Peyer's patch (tissue), 4 donors: ENCODE data around the gene NUCKS1. TPM values are rescaled to one million over a fixed set of nuclear protein-coding genes. Genes with fewer than 3 reads are reported as not detected.

ENCODE experiments used
- DNase-seq, 3 donors: peaks; one replicate each; pipeline ENCODE4 v3.0.0-alpha.2; 2017 to 2019
- H3K27ac ChIP-seq, 4 donors: fragments of 200-600 bp; sonication (generic); one replicate each; pipeline ENCODE4 v1.5.1; 2016 to 2019
- H3K27me3 ChIP-seq, 2 donors: fragments of 200-600 bp; sonication (generic); one replicate each; pipeline ENCODE4 v1.5.1; 2019
- H3K36me3 ChIP-seq, 3 donors: fragments of 200-600 bp; sonication (generic); one replicate each; pipeline ENCODE4 v1.5.1; 2016 to 2019
- H3K4me1 ChIP-seq, 4 donors: fragments of 200-600 bp; sonication (generic); one replicate each; pipeline ENCODE4 v1.5.1; 2016 to 2019
- H3K4me3 ChIP-seq, 4 donors: fragments of 200-600 bp; sonication (generic); 1 replicate in 3 of 4; 2 replicates in 1 of 4; pipeline ENCODE4 v1.5.1; 2016 to 2019; ENCODE audit warnings: mild to moderate bottlenecking in 1 of 4
- H3K9me3 ChIP-seq, 4 donors: fragments of 200-600 bp; sonication (generic); one replicate each; pipeline ENCODE4 v1.5.1; 2016 to 2019; ENCODE audit warnings: mild to moderate bottlenecking in 1 of 4
- POLR2A ChIP-seq, 2 donors: fragments of 450-650 bp; IDR thresholded peaks; one replicate each; pipeline ENCODE4 v1.5.1; 2017; ENCODE audit warnings: antibody characterized with exemption in 2 of 2, mild to moderate bottlenecking in 2 of 2, moderate library complexity in 2 of 2
- total RNA-seq, 4 donors: library from RNA; depleted of rRNA; stranded (reverse); fragments of >200 nt; gene quantifications; one replicate each; pipeline ENCODE4 v1.1.0, GENCODE V29; 2016
- TF ChIP-seq, protein P1 (sequence below), 6 experiments: fragments of 450-650 bp in 4 of 6; fragments of 200-600 bp in 2 of 6; sonication (generic) in 1 of 6; IDR thresholded peaks; one replicate each; pipeline ENCODE4 v1.5.1; 2017 to 2019; ENCODE audit warnings: antibody characterized with exemption in 6 of 6, mild to moderate bottlenecking in 3 of 6, moderate library complexity in 1 of 6

NUCKS1 gene
- total RNA-seq, 4 donors from 2014 or later, result 21.1 to 64.5 (median 41.5) TPM

DNA sequence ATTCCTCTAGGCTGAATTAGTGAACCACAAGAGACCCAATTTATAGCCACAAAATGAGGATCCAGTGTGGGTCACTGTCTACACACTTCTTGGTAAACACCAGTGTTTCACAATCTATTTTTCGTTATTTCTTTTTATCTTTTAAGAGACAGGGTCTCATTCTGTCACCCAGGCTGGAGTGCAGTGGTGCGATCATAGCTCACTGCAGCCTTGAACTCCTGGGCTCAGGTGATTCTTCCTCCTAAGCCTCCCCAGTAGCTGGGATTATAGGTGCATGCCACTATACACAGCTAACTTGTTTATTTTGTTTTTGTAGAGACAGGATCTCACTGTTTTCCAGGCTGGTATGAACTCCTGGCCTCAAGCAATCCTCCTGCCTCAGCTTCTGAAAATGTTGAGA is 40.3 kb downstream of the NUCKS1 start:
- Histone ChIP-seq H3K27ac (no peak overlapping the region), H3K4me1 (no peaks in the 10 kb centered on the region), H3K4me3 (no peak overlapping the region), H3K27me3 (no peaks in the 10 kb centered on the region), H3K9me3 (no peaks in the 10 kb centered on the region), H3K36me3 (no peaks in the 10 kb centered on the region)
- no peak for DNase-seq
- no peak for TF ChIP-seq POLR2A (IDR thresholded peaks at IDR 0.05)
- TF ChIP-seq, protein P1, sequence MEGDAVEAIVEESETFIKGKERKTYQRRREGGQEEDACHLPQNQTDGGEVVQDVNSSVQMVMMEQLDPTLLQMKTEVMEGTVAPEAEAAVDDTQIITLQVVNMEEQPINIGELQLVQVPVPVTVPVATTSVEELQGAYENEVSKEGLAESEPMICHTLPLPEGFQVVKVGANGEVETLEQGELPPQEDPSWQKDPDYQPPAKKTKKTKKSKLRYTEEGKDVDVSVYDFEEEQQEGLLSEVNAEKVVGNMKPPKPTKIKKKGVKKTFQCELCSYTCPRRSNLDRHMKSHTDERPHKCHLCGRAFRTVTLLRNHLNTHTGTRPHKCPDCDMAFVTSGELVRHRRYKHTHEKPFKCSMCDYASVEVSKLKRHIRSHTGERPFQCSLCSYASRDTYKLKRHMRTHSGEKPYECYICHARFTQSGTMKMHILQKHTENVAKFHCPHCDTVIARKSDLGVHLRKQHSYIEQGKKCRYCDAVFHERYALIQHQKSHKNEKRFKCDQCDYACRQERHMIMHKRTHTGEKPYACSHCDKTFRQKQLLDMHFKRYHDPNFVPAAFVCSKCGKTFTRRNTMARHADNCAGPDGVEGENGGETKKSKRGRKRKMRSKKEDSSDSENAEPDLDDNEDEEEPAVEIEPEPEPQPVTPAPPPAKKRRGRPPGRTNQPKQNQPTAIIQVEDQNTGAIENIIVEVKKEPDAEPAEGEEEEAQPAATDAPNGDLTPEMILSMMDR (IDR thresholded peaks at IDR 0.05), result no peak

DNA sequence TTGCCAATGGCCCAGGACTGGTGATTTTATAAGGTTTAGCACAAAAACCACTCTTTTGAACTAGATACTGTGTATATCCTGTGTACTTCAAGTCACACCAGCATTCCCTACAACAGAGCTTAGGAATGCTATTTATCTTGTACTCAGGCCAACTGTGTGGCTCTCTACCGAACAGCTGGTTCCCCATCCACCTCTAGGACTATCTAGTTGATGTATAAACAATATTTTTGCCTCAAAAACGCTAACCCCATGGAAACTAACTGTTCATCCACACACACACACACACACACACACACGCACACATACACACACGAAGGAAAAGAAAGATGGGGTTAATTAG is 41.0 kb downstream of the NUCKS1 start:
- DNase-seq, result no peak
- H3K27ac ChIP-seq, result no peak overlapping the region
- TF ChIP-seq, protein P1 (IDR thresholded peaks at IDR 0.05), result no peak
- TF ChIP-seq POLR2A (IDR thresholded peaks at IDR 0.05), result no peak
- no peaks in the 10 kb centered on the region for H3K9me3 ChIP-seq
- H3K36me3 ChIP-seq, result no peaks in the 10 kb centered on the region
- no peaks in the 10 kb centered on the region for H3K4me1 ChIP-seq
- no peak overlapping the region for H3K4me3 ChIP-seq
- H3K27me3 ChIP-seq, result no peaks in the 10 kb centered on the region

DNA sequence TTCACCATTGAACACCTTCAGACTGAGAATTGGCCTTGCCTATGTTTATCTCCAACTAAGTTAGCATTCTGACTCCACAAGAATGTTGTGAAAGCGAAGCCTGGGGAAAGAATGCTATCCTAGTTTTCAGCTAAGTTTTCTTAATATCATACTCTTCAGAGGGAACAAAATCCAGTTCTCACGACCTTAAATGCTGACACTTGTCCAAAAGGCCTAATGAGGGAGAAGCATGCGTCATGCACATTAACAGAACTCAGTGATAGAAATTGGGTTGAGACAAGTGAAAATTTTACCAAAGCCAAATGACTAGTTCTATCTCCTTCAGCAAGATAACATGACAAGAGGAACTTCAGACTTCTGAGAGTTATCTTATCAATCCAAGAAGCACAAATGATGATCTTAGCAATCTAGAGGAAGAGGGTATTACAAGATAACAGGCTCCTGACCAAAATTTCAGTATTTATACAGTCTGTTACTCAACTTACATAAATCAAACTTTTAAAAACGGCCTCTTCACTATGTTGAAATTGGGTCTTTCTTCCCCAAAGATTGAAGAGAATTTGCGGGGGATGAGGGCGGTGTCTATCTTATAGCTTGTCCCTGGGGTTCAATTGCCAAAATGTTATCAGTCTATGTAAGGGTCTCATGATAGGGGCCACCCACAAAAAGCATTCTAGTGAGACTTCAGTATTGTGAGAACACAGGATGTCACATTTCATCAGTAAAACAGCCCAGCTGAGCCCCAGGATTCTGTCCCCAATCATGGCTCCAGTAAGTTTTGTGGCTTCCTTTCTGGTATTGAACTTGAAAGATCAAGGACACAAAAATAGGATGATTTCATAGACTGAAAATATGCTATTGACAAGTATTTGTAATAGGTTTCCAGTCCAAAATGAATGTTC is 43.1 kb downstream of the NUCKS1 start:
- TF ChIP-seq POLR2A (IDR thresholded peaks at IDR 0.05), result no peak
- TF ChIP-seq, protein P1 (IDR thresholded peaks at IDR 0.05), result no peak
- no peak for DNase-seq
- no peaks in the 10 kb centered on the region for H3K36me3 ChIP-seq
- H3K4me1 ChIP-seq, result no peaks in the 10 kb centered on the region
- H3K9me3 ChIP-seq, result no peaks in the 10 kb centered on the region
- no peak overlapping the region for H3K27ac ChIP-seq
- H3K27me3 ChIP-seq, result no peaks in the 10 kb centered on the region
- no peak overlapping the region for H3K4me3 ChIP-seq

DNA sequence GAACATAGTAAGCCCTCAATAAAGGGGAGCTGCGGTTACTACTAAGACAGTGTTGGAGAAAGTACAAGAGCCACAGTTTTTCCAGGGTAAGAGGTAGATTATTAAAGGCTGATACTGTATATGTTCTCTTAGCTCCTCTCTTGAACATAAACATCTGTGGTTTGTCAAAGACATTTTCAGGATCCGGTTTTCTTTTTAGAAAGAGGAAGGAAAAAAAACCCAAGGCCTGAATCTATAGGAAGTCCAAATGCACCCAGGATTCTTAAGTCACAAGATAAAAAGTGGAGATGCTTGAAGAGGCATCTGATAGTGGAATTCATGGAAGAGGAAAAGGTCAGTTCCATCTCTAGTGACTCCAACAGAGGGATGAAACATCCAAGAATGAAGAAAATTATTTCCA is 45.1 kb downstream of the NUCKS1 start:
- Histone ChIP-seq H3K36me3 (no peaks in the 10 kb centered on the region), H3K9me3 (no peaks in the 10 kb centered on the region), H3K27me3 (no peaks in the 10 kb centered on the region), H3K4me3 (no peak overlapping the region), H3K4me1 (no peaks in the 10 kb centered on the region), H3K27ac (no peak overlapping the region)
- DNase-seq, result no peak
- TF ChIP-seq, protein P1 (IDR thresholded peaks at IDR 0.05), result no peak
- TF ChIP-seq POLR2A (IDR thresholded peaks at IDR 0.05), result no peak

DNA sequence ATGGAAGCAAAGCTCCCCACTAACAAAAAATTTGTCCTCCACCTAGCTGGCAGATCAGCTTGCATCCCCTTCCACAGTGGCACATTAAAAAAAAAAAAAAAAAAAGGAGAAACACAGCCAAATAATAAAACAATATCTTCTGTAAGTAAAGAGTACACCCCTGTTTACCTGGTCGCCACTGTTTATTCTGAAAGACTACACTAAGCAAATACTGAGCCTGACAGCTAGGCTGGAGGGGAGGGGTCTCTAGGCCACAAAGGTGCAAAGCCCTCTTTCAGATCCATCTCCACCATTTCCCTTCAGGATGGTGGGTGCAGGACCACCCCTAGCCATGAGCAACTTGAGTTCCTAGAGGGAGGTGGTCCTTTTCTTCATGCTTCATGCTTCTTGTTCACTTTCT is 46.9 kb downstream of the NUCKS1 start:
- H3K27me3 ChIP-seq, result no peaks in the 10 kb centered on the region
- H3K27ac ChIP-seq, result no peak overlapping the region
- H3K9me3 ChIP-seq, result no peaks in the 10 kb centered on the region
- H3K4me3 ChIP-seq, result no peak overlapping the region
- H3K36me3 ChIP-seq, result no peaks in the 10 kb centered on the region
- TF ChIP-seq POLR2A (IDR thresholded peaks at IDR 0.05), result no peak
- TF ChIP-seq, protein P1 (IDR thresholded peaks at IDR 0.05), result no peak
- H3K4me1 ChIP-seq, result no peaks in the 10 kb centered on the region
- DNase-seq, result no peak
